IMR-90 (cell line): ENCODE results near the gene TM4SF4. TPM values are rescaled to one million over a fixed set of nuclear protein-coding genes. Genes with fewer than 3 reads are reported as not detected.
A peak's percentile ranks its signal among the peaks of the same experiment; 100 is the strongest.

ENCODE experiments used
- ATAC-seq: fragments of 200-7000 bp; cut with Tn5 transposase; 2 replicates; pipeline ENCODE4 v1.9.1; 2020; ENCODE audit warnings: low read depth, mild to moderate bottlenecking, moderate library complexity
- BruUV-seq: library from RNA; stranded (reverse); fragments of 400-500 nt; replicated peaks from 2 replicates; lab custom pipeline; 2021; lab: Mats Ljungman, UMichigan
- CTCF ChIA-PET: fragments of 300-600 bp; formaldehyde crosslinking; extraction: SDS; loops from one replicate; lab custom pipeline; 2021; ENCODE audit warnings: antibody characterized with exemption; lab: Yijun Ruan, JAX
- POLR2A ChIA-PET: fragments of 300-600 bp; sonication (Branson Sonifier 250); formaldehyde crosslinking; loops from one replicate; lab custom pipeline; 2022; ENCODE audit warnings: antibody characterized with exemption; ENCODE audit not compliant: unreplicated experiment; lab: Charles Lee
- DNase-seq: peaks from one replicate; pipeline ENCODE4 v3.0.0; 2013
- H2AFZ ChIP-seq: replicated peaks from 2 replicates; pipeline ENCODE3; 2013; ENCODE audit warnings: low read length, mild to moderate bottlenecking; ENCODE audit not compliant: poor library complexity
- H2AK5ac ChIP-seq: 2 replicates; pipeline ENCODE4 v1.6.1; 2013; ENCODE audit warnings: low read depth, low read length, inconsistent platforms
- H2AK9ac ChIP-seq: replicated peaks from 2 replicates; pipeline ENCODE3; 2013; ENCODE audit warnings: mild to moderate bottlenecking, low read depth, low read length, moderate library complexity; ENCODE audit not compliant: poor library complexity
- H2BK120ac ChIP-seq: 2 replicates; pipeline ENCODE4 v1.6.1; 2013; ENCODE audit warnings: low read depth, low read length, inconsistent platforms
- H2BK15ac ChIP-seq: 3 replicates; pipeline ENCODE4 v1.6.1; 2013; ENCODE audit warnings: low read depth, low read length, inconsistent platforms
- H2BK20ac ChIP-seq: 2 replicates; pipeline ENCODE4 v1.6.1; 2013; ENCODE audit warnings: low read depth, mild to moderate bottlenecking, inconsistent platforms, low read length, moderate library complexity
- H2BK5ac ChIP-seq: 2 replicates; pipeline ENCODE4 v1.6.1; 2013; ENCODE audit warnings: mild to moderate bottlenecking, low read depth, low read length, inconsistent platforms; ENCODE audit not compliant: poor library complexity, severe bottlenecking
- H3K14ac ChIP-seq: replicated peaks from 2 replicates; pipeline ENCODE4 v1.6.1; 2013; ENCODE audit warnings: low read depth, low read length, inconsistent platforms
- H3K18ac ChIP-seq: 2 replicates; pipeline ENCODE4 v1.6.1; 2013; ENCODE audit warnings: low read depth, low read length, control low read depth
- H3K23ac ChIP-seq: 2 replicates; pipeline ENCODE4 v1.6.1; 2013; ENCODE audit warnings: low read depth, low read length, inconsistent platforms
- H3K27ac ChIP-seq: 2 replicates; pipeline ENCODE4 v1.5.1; 2013; ENCODE audit warnings: mild to moderate bottlenecking, control low read depth, low read length; ENCODE audit not compliant: insufficient read depth
- H3K27me3 ChIP-seq: 2 replicates; pipeline ENCODE4 v1.6.1; 2013; ENCODE audit warnings: low read length; ENCODE audit not compliant: control insufficient read depth, insufficient read depth
- H3K36me3 ChIP-seq: 2 replicates; pipeline ENCODE4 v1.6.1; 2013; ENCODE audit warnings: low read length, mixed read lengths; ENCODE audit not compliant: control insufficient read depth, insufficient read depth
- H3K4ac ChIP-seq: 2 replicates; pipeline ENCODE4 v1.6.1; 2013; ENCODE audit warnings: low read depth, low read length, inconsistent platforms
- H3K4me1 ChIP-seq: 2 replicates; pipeline ENCODE4 v1.6.1; 2013; ENCODE audit warnings: low read length, mixed read lengths; ENCODE audit not compliant: control insufficient read depth, insufficient read depth
- H3K4me2 ChIP-seq: 2 replicates; pipeline ENCODE4 v1.6.1; 2013; ENCODE audit warnings: low read depth, mild to moderate bottlenecking, control low read depth, low read length, moderate library complexity
- H3K4me3 ChIP-seq: 2 replicates; pipeline ENCODE4 v1.5.1; 2013; ENCODE audit warnings: low read depth, mild to moderate bottlenecking, control low read depth, low read length, moderate library complexity; ENCODE audit not compliant: insufficient read depth
- H3K56ac ChIP-seq: 2 replicates; pipeline ENCODE4 v1.6.1; 2013; ENCODE audit warnings: low read length, inconsistent platforms; ENCODE audit not compliant: insufficient read depth; ENCODE audit errors: extremely low read depth
- H3K79me1 ChIP-seq, 2 experiments: 2 replicates each; pipeline ENCODE4 v1.6.1; 2013; ENCODE audit warnings: low read length in 2 of 2, inconsistent platforms in 1 of 2, low read depth in 1 of 2
- H3K9ac ChIP-seq: 2 replicates; pipeline ENCODE4 v1.6.1; 2013; ENCODE audit warnings: low read depth, low read length, control low read depth
- H3K9me1 ChIP-seq: 2 replicates; pipeline ENCODE4 v1.6.1; 2013; ENCODE audit warnings: low read length, inconsistent platforms; ENCODE audit not compliant: insufficient read depth
- H3K9me3 ChIP-seq: 2 replicates; pipeline ENCODE4 v1.6.1; 2013; ENCODE audit warnings: low read length; ENCODE audit not compliant: control insufficient read depth, insufficient read depth
- H4K20me1 ChIP-seq: 2 replicates; pipeline ENCODE4 v1.6.1; 2013; ENCODE audit warnings: low read length, inconsistent platforms; ENCODE audit not compliant: insufficient read depth
- H4K5ac ChIP-seq: 2 replicates; pipeline ENCODE4 v1.6.1; 2013; ENCODE audit warnings: mild to moderate bottlenecking, low read depth, low read length, control low read depth
- H4K8ac ChIP-seq, 2 experiments: 2 replicates each; pipeline ENCODE4 v1.6.1; 2013; ENCODE audit warnings: low read depth in 2 of 2, low read length in 2 of 2, control low read depth in 1 of 2, inconsistent platforms in 1 of 2
- H4K91ac ChIP-seq: 2 replicates; pipeline ENCODE4 v1.6.1; 2013; ENCODE audit warnings: low read depth, low read length, inconsistent platforms; ENCODE audit not compliant: insufficient read depth
- BHLHE40 ChIP-seq: fragments of 150-350 bp; IDR thresholded peaks from 2 replicates; pipeline ENCODE4 v1.6.1; 2016; ENCODE audit warnings: mild to moderate bottlenecking, low read depth, low read length
- CEBPB ChIP-seq: IDR thresholded peaks from 2 replicates; pipeline ENCODE4 v1.6.1; 2012; ENCODE audit warnings: low read depth, low read length, improper control_type of control experiment
- CHD1 ChIP-seq: IDR thresholded peaks from 2 replicates; pipeline ENCODE4 v1.6.1; 2012; ENCODE audit warnings: low read depth, low read length, improper control_type of control experiment
- FOS ChIP-seq: fragments of 150-350 bp; IDR thresholded peaks from 2 replicates; pipeline ENCODE4 v1.6.1; 2016; ENCODE audit warnings: low read depth, low read length
- MAFK ChIP-seq: IDR thresholded peaks from 2 replicates; pipeline ENCODE4 v1.6.1; 2012; ENCODE audit warnings: low read depth, low read length, improper control_type of control experiment
- MAZ ChIP-seq: IDR thresholded peaks from 2 replicates; pipeline ENCODE4 v1.6.1; 2012; ENCODE audit warnings: low read depth, mild to moderate bottlenecking, low read length, improper control_type of control experiment, moderate library complexity, borderline replicate concordance
- MXI1 ChIP-seq: IDR thresholded peaks from 2 replicates; pipeline ENCODE4 v1.6.1; 2012; ENCODE audit warnings: low read depth, mild to moderate bottlenecking, low read length, moderate library complexity, borderline replicate concordance
- NFE2L2 ChIP-seq: fragments of 150-350 bp; IDR thresholded peaks from 2 replicates; pipeline ENCODE4 v1.6.1; 2016; ENCODE audit warnings: low read depth, mild to moderate bottlenecking, low read length
- POLR2A ChIP-seq: IDR thresholded peaks from 2 replicates; pipeline ENCODE4 v1.6.1; 2012; ENCODE audit warnings: mild to moderate bottlenecking, low read depth, low read length
- RAD21 ChIP-seq: IDR thresholded peaks from 2 replicates; pipeline ENCODE4 v1.6.1; 2012; ENCODE audit warnings: low read length, improper control_type of control experiment
- RCOR1 ChIP-seq: IDR thresholded peaks from 2 replicates; pipeline ENCODE4 v1.6.1; 2012; ENCODE audit warnings: mild to moderate bottlenecking, low read length, improper control_type of control experiment; ENCODE audit not compliant: insufficient replicate concordance
- RFX5 ChIP-seq: IDR thresholded peaks from 2 replicates; pipeline ENCODE4 v1.8.0; 2012; ENCODE audit warnings: low read depth, mild to moderate bottlenecking, low read length, moderate library complexity
- SMC3 ChIP-seq: fragments of 150-350 bp; IDR thresholded peaks from 2 replicates; pipeline ENCODE4 v1.6.1; 2016; ENCODE audit warnings: low read depth, mild to moderate bottlenecking, antibody characterized with exemption, low read length, moderate library complexity
- WGBS, 2 experiments: methylation state at CpG; one replicate each; pipeline versions ENCODE4 v1.1.5 to v1.1.7; 2013; ENCODE audit warnings: missing lambda C conversion rate in 2 of 2; ENCODE audit not compliant: insufficient read length in 1 of 2; ENCODE audit errors: extremely low coverage in 2 of 2; 5-methylcytosine and 5-hydroxymethylcytosine counted together
- dilution Hi-C: fragments of 300-500 bp; cut with HindIII; formaldehyde crosslinking; loops from one replicate; pipeline ENCODE4 v1.14.3; 2018; ENCODE audit warnings: low sequenced_read_pairs; ENCODE audit not compliant: unreplicated experiment
- in situ Hi-C: fragments of 300-500 bp; cut with MboI; formaldehyde crosslinking; loops from 3 replicates; pipeline ENCODE4 v1.14.3; 2019; ENCODE audit warnings: low sequenced_read_pairs, inconsistent platforms, mixed read lengths
- intact Hi-C: fragments of 100-400 bp; cut with micrococcal nuclease; formaldehyde crosslinking; loops from 2 replicates; pipeline ENCODE4 v1.10.0; 2022
- polyA plus RNA-seq, 3 experiments: library from polyadenylated mRNA; depleted of rRNA; stranded (reverse); fragments of >200 nt; gene quantifications; 2 replicates each; pipeline ENCODE4 v1.2.3, GENCODE V29; 2012; ENCODE audit warnings: low replicate concordance in 1 of 3
- total RNA-seq: library from RNA; depleted of rRNA; stranded (reverse); fragments of >200 nt; gene quantifications from 2 replicates; pipeline ENCODE4 v1.2.3, GENCODE V29; 2012
- TF ChIP-seq, protein P1 (sequence below): fragments of 150-350 bp; IDR thresholded peaks from 2 replicates; pipeline ENCODE4 v1.6.1; 2016; ENCODE audit warnings: low read depth, mild to moderate bottlenecking, low read length, moderate library complexity, borderline replicate concordance
- TF ChIP-seq, protein P2 (sequence below): conservative IDR thresholded peaks from 2 replicates; pipeline ENCODE4 v1.5.1; 2012; ENCODE audit warnings: mild to moderate bottlenecking, low read depth, low read length, improper control_type of control experiment
- TF ChIP-seq, protein P3 (sequence below): fragments of 150-350 bp; IDR thresholded peaks from 2 replicates; pipeline ENCODE4 v1.6.1; 2017; ENCODE audit warnings: mild to moderate bottlenecking, antibody characterized with exemption, low read length, low read depth

The TM4SF4 gene
- total and polyA plus RNA-seq, 2 of the 4 experiments (the other 2 are of a cell fraction), result 0.60 to 1.6 TPM

DNA sequence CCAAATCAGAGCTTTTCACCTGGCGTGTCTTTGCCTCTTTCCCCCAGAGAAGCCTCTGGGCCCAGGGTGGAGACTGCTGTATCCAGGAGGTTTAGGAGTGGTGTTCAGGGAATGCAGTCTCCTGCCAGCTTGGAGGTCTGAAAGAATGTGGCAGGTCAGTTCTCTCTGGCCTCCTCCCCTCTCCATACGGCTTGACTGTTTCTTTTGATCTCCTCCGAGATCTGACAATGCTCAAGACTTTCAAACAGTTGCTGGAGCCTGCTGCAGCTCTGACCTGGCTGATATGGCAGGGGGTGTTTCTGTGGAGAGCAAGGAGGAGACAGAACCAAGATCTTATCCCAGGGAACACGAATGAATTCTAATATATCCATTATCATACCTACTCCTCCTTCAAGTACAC, 24.7 kb upstream of the TM4SF4 start:
- dilution Hi-C loops, result no loop called here
- peak; percentile 36 for ATAC-seq

More for the DNA sequence above, 24.7 kb upstream of the TM4SF4 start:
- intact Hi-C loops, result no loop called here
- Histone ChIP-seq H3K4me1 (peaks cover 12% of the 10 kb centered on the region), H4K5ac (peak overlapping the region; percentile 35), H3K4me2 (no peak overlapping the region), H3K36me3 (no peaks in the 10 kb centered on the region), H2AK5ac (peak overlapping the region; percentile 5; the same call in 1 of the 2 replicates), H3K4ac (peak overlapping the region; percentile 79), H4K8ac (peak overlapping the region; percentile 67 to 73; a peak in 3 of 4 replicates), H3K9me1 (peaks cover 10% of the 10 kb centered on the region; the same call in 1 of the 2 replicates), H2BK120ac (peak overlapping the region; percentile 91), H3K27me3 (no peaks in the 10 kb centered on the region), H2BK15ac (peak overlapping the region; percentile 79; the same call in 1 of the 3 replicates), H3K9ac (peak overlapping the region; percentile 26; the same call in 1 of the 2 replicates), H3K56ac (peak overlapping the region; percentile 32; the same call in 1 of the 2 replicates), H3K23ac (peak overlapping the region; percentile 61; the same call in 1 of the 2 replicates), H3K27ac (peak overlapping the region; percentile 19; the same call in 1 of the 2 replicates), H3K9me3 (peaks cover 5% of the 10 kb centered on the region; the same call in 1 of the 2 replicates), H2BK20ac (peak overlapping the region; percentile 83), H3K79me1 (no peaks in the 10 kb centered on the region), H4K91ac (peak overlapping the region; percentile 68), H4K20me1 (no peaks in the 10 kb centered on the region), H2AFZ (peak overlapping the region; percentile 74), H2BK5ac (peak overlapping the region; percentile 54), H2AK9ac (peak overlapping the region; percentile 65), H3K18ac (peak overlapping the region; percentile 42), H3K14ac (peak overlapping the region; percentile 3), H3K4me3 (no peak overlapping the region)
- DNase-seq, result peak; percentile 30
- no peak for TF ChIP-seq RAD21
- no peak for TF ChIP-seq SMC3
- TF ChIP-seq MAZ, result no peak
- no peak for TF ChIP-seq RFX5
- no peak for TF ChIP-seq MAFK
- no peak for TF ChIP-seq CHD1
- TF ChIP-seq, protein P1, sequence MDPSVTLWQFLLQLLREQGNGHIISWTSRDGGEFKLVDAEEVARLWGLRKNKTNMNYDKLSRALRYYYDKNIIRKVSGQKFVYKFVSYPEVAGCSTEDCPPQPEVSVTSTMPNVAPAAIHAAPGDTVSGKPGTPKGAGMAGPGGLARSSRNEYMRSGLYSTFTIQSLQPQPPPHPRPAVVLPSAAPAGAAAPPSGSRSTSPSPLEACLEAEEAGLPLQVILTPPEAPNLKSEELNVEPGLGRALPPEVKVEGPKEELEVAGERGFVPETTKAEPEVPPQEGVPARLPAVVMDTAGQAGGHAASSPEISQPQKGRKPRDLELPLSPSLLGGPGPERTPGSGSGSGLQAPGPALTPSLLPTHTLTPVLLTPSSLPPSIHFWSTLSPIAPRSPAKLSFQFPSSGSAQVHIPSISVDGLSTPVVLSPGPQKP, result no peak
- TF ChIP-seq, protein P2, sequence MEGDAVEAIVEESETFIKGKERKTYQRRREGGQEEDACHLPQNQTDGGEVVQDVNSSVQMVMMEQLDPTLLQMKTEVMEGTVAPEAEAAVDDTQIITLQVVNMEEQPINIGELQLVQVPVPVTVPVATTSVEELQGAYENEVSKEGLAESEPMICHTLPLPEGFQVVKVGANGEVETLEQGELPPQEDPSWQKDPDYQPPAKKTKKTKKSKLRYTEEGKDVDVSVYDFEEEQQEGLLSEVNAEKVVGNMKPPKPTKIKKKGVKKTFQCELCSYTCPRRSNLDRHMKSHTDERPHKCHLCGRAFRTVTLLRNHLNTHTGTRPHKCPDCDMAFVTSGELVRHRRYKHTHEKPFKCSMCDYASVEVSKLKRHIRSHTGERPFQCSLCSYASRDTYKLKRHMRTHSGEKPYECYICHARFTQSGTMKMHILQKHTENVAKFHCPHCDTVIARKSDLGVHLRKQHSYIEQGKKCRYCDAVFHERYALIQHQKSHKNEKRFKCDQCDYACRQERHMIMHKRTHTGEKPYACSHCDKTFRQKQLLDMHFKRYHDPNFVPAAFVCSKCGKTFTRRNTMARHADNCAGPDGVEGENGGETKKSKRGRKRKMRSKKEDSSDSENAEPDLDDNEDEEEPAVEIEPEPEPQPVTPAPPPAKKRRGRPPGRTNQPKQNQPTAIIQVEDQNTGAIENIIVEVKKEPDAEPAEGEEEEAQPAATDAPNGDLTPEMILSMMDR, result no peak
- no peak for TF ChIP-seq MXI1
- no peak for TF ChIP-seq NFE2L2
- TF ChIP-seq, protein P3, sequence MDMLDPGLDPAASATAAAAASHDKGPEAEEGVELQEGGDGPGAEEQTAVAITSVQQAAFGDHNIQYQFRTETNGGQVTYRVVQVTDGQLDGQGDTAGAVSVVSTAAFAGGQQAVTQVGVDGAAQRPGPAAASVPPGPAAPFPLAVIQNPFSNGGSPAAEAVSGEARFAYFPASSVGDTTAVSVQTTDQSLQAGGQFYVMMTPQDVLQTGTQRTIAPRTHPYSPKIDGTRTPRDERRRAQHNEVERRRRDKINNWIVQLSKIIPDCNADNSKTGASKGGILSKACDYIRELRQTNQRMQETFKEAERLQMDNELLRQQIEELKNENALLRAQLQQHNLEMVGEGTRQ, result no peak
- TF ChIP-seq POLR2A, result no peak
- TF ChIP-seq FOS, result no peak
- no peak for TF ChIP-seq CEBPB
- TF ChIP-seq RCOR1, result no peak
- TF ChIP-seq BHLHE40, result no peak
- in situ Hi-C loops, result no loop called here
- ChIA-PET POLR2A (no interaction called here), CTCF (no interaction called here)
- no CpG with 5 or more reads among the region's 4 CpGs for WGBS, 2 experiments
- BruUV-seq, result no TSS peak
